ENCODE results near the gene BABAM2. TPM values are rescaled to one million over a fixed set of nuclear protein-coding genes. Genes with fewer than 3 reads are reported as not detected.

The BABAM2 gene
- total RNA-seq, 1 donor from 2014 or later: 37.1 TPM

- no peak for DNase-seq (ENCODE audit: low spot score, unreplicated experiment)
- no peaks in the 10 kb centered on the region for H3K9me3 Mint-ChIP-seq (ENCODE audit: low read depth)
- TF ChIP-seq CTCF (IDR thresholded peaks at IDR 0.05; ENCODE audit: unreplicated experiment): no peak
- peaks cover 3% of the 10 kb centered on the region for H3K27me3 Mint-ChIP-seq
- H3K4me1 Mint-ChIP-seq (ENCODE audit: low read depth): peaks cover 45% of the 10 kb centered on the region
- no peak overlapping the region for H3K4me3 Mint-ChIP-seq (ENCODE audit: low read depth)
- no peak overlapping the region for H3K27ac Mint-ChIP-seq
- no peaks in the 10 kb centered on the region for H3K36me3 Mint-ChIP-seq (ENCODE audit: insufficient read depth)
Measured at GRCh38 chr2:28271231-28271918, 380.8 kb downstream of the BABAM2 start.

- no peak for TF ChIP-seq CTCF (IDR thresholded peaks at IDR 0.05; ENCODE audit: unreplicated experiment)
- Mint-ChIP-seq H3K4me3 (ENCODE audit: low read depth) (no peak overlapping the region), H3K27ac (no peak overlapping the region), H3K36me3 (ENCODE audit: insufficient read depth) (no peaks in the 10 kb centered on the region), H3K27me3 (peaks cover 3% of the 10 kb centered on the region), H3K9me3 (ENCODE audit: low read depth) (no peaks in the 10 kb centered on the region), H3K4me1 (ENCODE audit: low read depth) (peaks cover 45% of the 10 kb centered on the region)
- no peak for DNase-seq (ENCODE audit: low spot score, unreplicated experiment)
Measured at GRCh38 chr2:28271919-28272250, 381.4 kb downstream of the BABAM2 start.

GRCh38 chr2:28273751-28274150 lies 383.2 kb downstream of the BABAM2 start:
- Mint-ChIP-seq H3K27me3 (peaks cover 3% of the 10 kb centered on the region), H3K27ac (no peak overlapping the region), H3K36me3 (ENCODE audit: insufficient read depth) (no peaks in the 10 kb centered on the region), H3K9me3 (ENCODE audit: low read depth) (no peaks in the 10 kb centered on the region), H3K4me1 (ENCODE audit: low read depth) (peaks cover 39% of the 10 kb centered on the region), H3K4me3 (ENCODE audit: low read depth) (no peak overlapping the region)
- no peak for DNase-seq (ENCODE audit: low spot score, unreplicated experiment)
- no peak for TF ChIP-seq CTCF (IDR thresholded peaks at IDR 0.05; ENCODE audit: unreplicated experiment)

GRCh38 chr2:28274911-28275685 lies 384.6 kb downstream of the BABAM2 start:
- Mint-ChIP-seq H3K4me1 (ENCODE audit: low read depth) (peaks cover 28% of the 10 kb centered on the region), H3K27me3 (peaks cover 3% of the 10 kb centered on the region), H3K27ac (peak overlapping the region; percentile 34), H3K9me3 (ENCODE audit: low read depth) (no peaks in the 10 kb centered on the region), H3K36me3 (ENCODE audit: insufficient read depth) (no peaks in the 10 kb centered on the region), H3K4me3 (ENCODE audit: low read depth) (no peak overlapping the region)
- TF ChIP-seq CTCF (IDR thresholded peaks at IDR 0.05; ENCODE audit: unreplicated experiment): no peak
- no peak for DNase-seq (ENCODE audit: low spot score, unreplicated experiment)

GRCh38 chr2:28276076-28276618 lies 385.6 kb downstream of the BABAM2 start:
- Mint-ChIP-seq H3K4me3 (ENCODE audit: low read depth) (no peak overlapping the region), H3K9me3 (ENCODE audit: low read depth) (no peaks in the 10 kb centered on the region), H3K27ac (peak overlapping the region; percentile 16), H3K27me3 (peaks cover 3% of the 10 kb centered on the region), H3K36me3 (ENCODE audit: insufficient read depth) (peaks cover 3% of the 10 kb centered on the region), H3K4me1 (ENCODE audit: low read depth) (peaks cover 26% of the 10 kb centered on the region)
- TF ChIP-seq CTCF (IDR thresholded peaks at IDR 0.05; ENCODE audit: unreplicated experiment): no peak
- DNase-seq (ENCODE audit: low spot score, unreplicated experiment): no peak

Data from progenitor cell of endocrine pancreas (in vitro differentiated cells).